Neural cell (in vitro differentiated cells): ENCODE results near the gene CCDC27. TPM values are rescaled to one million over a fixed set of nuclear protein-coding genes. Genes with fewer than 3 reads are reported as not detected.

Experiments used
- H2AFZ ChIP-seq: fragments of 200-600, 300-800 bp; sonication (generic), shearing (Covaris generic); 2 replicates; pipeline ENCODE4 v1.6.0; 2014; ENCODE audit warnings: low read depth, mild to moderate bottlenecking, antibody characterized with exemption, low read length, moderate library complexity
- H3F3A ChIP-seq: fragments of 200-600 bp; shearing (Covaris generic); 2 replicates; pipeline ENCODE4 v1.6.1; 2016; ENCODE audit warnings: mild to moderate bottlenecking, moderate library complexity, mixed read lengths, antibody characterized with exemption, low read length; ENCODE audit not compliant: insufficient read depth, poor library complexity, severe bottlenecking
- H3K27ac ChIP-seq: fragments of 200-600, 300-800 bp; sonication (generic), shearing (Covaris generic); 2 replicates; pipeline ENCODE4 v1.5.1; 2014; ENCODE audit warnings: mild to moderate bottlenecking, low read length, moderate library complexity
- H3K27me3 ChIP-seq: fragments of 300-800, 200-600 bp; sonication (generic), shearing (Covaris generic); 2 replicates; pipeline ENCODE4 v1.6.0; 2014; ENCODE audit warnings: mild to moderate bottlenecking, low read depth, low read length, moderate library complexity; ENCODE audit not compliant: insufficient read depth
- H3K36me3 ChIP-seq: fragments of 300-800, 200-600 bp; sonication (generic), shearing (Covaris generic); 2 replicates; pipeline ENCODE4 v1.5.1; 2014; ENCODE audit warnings: mild to moderate bottlenecking, antibody characterized with exemption, low read length, moderate library complexity; ENCODE audit not compliant: insufficient read depth
- H3K4me2 ChIP-seq: fragments of 300-800, 200-600 bp; sonication (generic), shearing (Covaris generic); 2 replicates; pipeline ENCODE4 v1.6.0; 2014; ENCODE audit warnings: mild to moderate bottlenecking, low read length
- H3K4me3 ChIP-seq: fragments of 300-800, 200-600 bp; sonication (generic), shearing (Covaris generic); 2 replicates; pipeline ENCODE4 v1.5.1; 2014; ENCODE audit warnings: mild to moderate bottlenecking, low read length, moderate library complexity
- H3K79me2 ChIP-seq: fragments of 200-600 bp; shearing (Covaris generic); replicated peaks from 2 replicates; pipeline ENCODE4 v1.6.0; 2014; ENCODE audit warnings: mild to moderate bottlenecking, low read length, moderate library complexity; ENCODE audit not compliant: insufficient read depth
- H3K9ac ChIP-seq: fragments of 300-800, 200-600 bp; sonication (generic), shearing (Covaris generic); 2 replicates; pipeline ENCODE4 v1.6.1; 2016; ENCODE audit warnings: mild to moderate bottlenecking, low read length, mixed read lengths
- H3K9me2 ChIP-seq: fragments of 200-600 bp; shearing (Covaris generic); 2 replicates; pipeline ENCODE4 v1.6.1; 2016; ENCODE audit warnings: mild to moderate bottlenecking, low read length, mixed read lengths; ENCODE audit not compliant: insufficient read depth
- H3K9me3 ChIP-seq: fragments of 200-600, 300-800 bp; sonication (generic), shearing (Covaris generic); 2 replicates; pipeline ENCODE4 v1.6.1; 2016; ENCODE audit warnings: mild to moderate bottlenecking, mixed run types, low read length, moderate library complexity, mixed read lengths
- H4K20me1 ChIP-seq: fragments of 200-600 bp; shearing (Covaris generic); 2 replicates; pipeline ENCODE4 v1.6.1; 2016; ENCODE audit warnings: mild to moderate bottlenecking, mixed run types; ENCODE audit not compliant: insufficient read depth
- EP300 ChIP-seq: fragments of 450-650 bp; conservative IDR thresholded peaks from 2 replicates; pipeline ENCODE4 v1.6.1; 2014; ENCODE audit warnings: antibody characterized with exemption, mild to moderate bottlenecking, moderate library complexity; ENCODE audit not compliant: poor library complexity, severe bottlenecking
- EZH2 ChIP-seq: fragments of 200-600, 300-800 bp; shearing (Covaris generic), sonication (generic); IDR thresholded peaks from 2 replicates; pipeline ENCODE4 v1.6.1; 2014; ENCODE audit warnings: antibody characterized with exemption, low read length, borderline replicate concordance, mild to moderate bottlenecking; ENCODE audit not compliant: insufficient read depth, poor library complexity, severe bottlenecking
- MXI1 ChIP-seq: fragments of 450-650 bp; conservative IDR thresholded peaks from 2 replicates; pipeline ENCODE4 v1.6.1; 2014; ENCODE audit warnings: antibody characterized with exemption, mild to moderate bottlenecking; ENCODE audit not compliant: poor library complexity, severe bottlenecking
- POLR2AphosphoS5 ChIP-seq: IDR thresholded peaks from 2 replicates; pipeline ENCODE4 v1.6.1; 2012
- RAD21 ChIP-seq: fragments of 450-650 bp; conservative IDR thresholded peaks from 2 replicates; pipeline ENCODE4 v1.6.1; 2014; ENCODE audit warnings: antibody characterized with exemption, mild to moderate bottlenecking, moderate library complexity
- SMC3 ChIP-seq: fragments of 450-650 bp; conservative IDR thresholded peaks from 2 replicates; pipeline ENCODE4 v1.6.1; 2014; ENCODE audit warnings: antibody characterized with exemption, mild to moderate bottlenecking, moderate library complexity; ENCODE audit not compliant: poor library complexity
- TAF1 ChIP-seq: IDR thresholded peaks from 2 replicates; pipeline ENCODE4 v1.6.1; 2012; ENCODE audit warnings: low read depth
- polyA plus RNA-seq: library from polyadenylated mRNA; depleted of rRNA; stranded (reverse); fragments of >200 nt; gene quantifications from 2 replicates; pipeline ENCODE4 v1.2.3, GENCODE V29; 2014
- TF ChIP-seq, protein P1 (sequence below): fragments of 450-650 bp; IDR thresholded peaks from 2 replicates; pipeline ENCODE4 v1.5.1; 2014; ENCODE audit warnings: antibody characterized with exemption, mild to moderate bottlenecking, moderate library complexity; ENCODE audit not compliant: poor library complexity, severe bottlenecking
- TF ChIP-seq, protein P2 (sequence below): IDR thresholded peaks from 2 replicates; pipeline ENCODE4 v1.6.1; 2012; ENCODE audit warnings: borderline replicate concordance

The CCDC27 gene
- polyA plus RNA-seq, 1 donor from 2014 or later: not detected

- TF ChIP-seq POLR2AphosphoS5 (no peak), EP300 (no peak), EZH2 (no peak), TAF1 (no peak), SMC3 (no peak), MXI1 (no peak)
- TF ChIP-seq, protein P1, sequence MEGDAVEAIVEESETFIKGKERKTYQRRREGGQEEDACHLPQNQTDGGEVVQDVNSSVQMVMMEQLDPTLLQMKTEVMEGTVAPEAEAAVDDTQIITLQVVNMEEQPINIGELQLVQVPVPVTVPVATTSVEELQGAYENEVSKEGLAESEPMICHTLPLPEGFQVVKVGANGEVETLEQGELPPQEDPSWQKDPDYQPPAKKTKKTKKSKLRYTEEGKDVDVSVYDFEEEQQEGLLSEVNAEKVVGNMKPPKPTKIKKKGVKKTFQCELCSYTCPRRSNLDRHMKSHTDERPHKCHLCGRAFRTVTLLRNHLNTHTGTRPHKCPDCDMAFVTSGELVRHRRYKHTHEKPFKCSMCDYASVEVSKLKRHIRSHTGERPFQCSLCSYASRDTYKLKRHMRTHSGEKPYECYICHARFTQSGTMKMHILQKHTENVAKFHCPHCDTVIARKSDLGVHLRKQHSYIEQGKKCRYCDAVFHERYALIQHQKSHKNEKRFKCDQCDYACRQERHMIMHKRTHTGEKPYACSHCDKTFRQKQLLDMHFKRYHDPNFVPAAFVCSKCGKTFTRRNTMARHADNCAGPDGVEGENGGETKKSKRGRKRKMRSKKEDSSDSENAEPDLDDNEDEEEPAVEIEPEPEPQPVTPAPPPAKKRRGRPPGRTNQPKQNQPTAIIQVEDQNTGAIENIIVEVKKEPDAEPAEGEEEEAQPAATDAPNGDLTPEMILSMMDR: no peak
- TF ChIP-seq, protein P2, sequence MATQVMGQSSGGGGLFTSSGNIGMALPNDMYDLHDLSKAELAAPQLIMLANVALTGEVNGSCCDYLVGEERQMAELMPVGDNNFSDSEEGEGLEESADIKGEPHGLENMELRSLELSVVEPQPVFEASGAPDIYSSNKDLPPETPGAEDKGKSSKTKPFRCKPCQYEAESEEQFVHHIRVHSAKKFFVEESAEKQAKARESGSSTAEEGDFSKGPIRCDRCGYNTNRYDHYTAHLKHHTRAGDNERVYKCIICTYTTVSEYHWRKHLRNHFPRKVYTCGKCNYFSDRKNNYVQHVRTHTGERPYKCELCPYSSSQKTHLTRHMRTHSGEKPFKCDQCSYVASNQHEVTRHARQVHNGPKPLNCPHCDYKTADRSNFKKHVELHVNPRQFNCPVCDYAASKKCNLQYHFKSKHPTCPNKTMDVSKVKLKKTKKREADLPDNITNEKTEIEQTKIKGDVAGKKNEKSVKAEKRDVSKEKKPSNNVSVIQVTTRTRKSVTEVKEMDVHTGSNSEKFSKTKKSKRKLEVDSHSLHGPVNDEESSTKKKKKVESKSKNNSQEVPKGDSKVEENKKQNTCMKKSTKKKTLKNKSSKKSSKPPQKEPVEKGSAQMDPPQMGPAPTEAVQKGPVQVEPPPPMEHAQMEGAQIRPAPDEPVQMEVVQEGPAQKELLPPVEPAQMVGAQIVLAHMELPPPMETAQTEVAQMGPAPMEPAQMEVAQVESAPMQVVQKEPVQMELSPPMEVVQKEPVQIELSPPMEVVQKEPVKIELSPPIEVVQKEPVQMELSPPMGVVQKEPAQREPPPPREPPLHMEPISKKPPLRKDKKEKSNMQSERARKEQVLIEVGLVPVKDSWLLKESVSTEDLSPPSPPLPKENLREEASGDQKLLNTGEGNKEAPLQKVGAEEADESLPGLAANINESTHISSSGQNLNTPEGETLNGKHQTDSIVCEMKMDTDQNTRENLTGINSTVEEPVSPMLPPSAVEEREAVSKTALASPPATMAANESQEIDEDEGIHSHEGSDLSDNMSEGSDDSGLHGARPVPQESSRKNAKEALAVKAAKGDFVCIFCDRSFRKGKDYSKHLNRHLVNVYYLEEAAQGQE: no peak
- no peaks in the 10 kb centered on the region for H3F3A ChIP-seq
- H3K9me3 ChIP-seq: no peaks in the 10 kb centered on the region
- no peak overlapping the region for H3K9ac ChIP-seq
- H3K27me3 ChIP-seq: no peaks in the 10 kb centered on the region
- no peak overlapping the region for H3K27ac ChIP-seq
- H3K9me2 ChIP-seq: no peaks in the 10 kb centered on the region
- H3K4me3 ChIP-seq: no peak overlapping the region
- H3K4me2 ChIP-seq: no peak overlapping the region
- H2AFZ ChIP-seq: no peak overlapping the region
- H3K36me3 ChIP-seq: no peaks in the 10 kb centered on the region
- no peaks in the 10 kb centered on the region for H3K79me2 ChIP-seq
- no peaks in the 10 kb centered on the region for H4K20me1 ChIP-seq
Observed at GRCh38 chr1:3713840-3714239, 38.4 kb upstream of the CCDC27 start.

DNA sequence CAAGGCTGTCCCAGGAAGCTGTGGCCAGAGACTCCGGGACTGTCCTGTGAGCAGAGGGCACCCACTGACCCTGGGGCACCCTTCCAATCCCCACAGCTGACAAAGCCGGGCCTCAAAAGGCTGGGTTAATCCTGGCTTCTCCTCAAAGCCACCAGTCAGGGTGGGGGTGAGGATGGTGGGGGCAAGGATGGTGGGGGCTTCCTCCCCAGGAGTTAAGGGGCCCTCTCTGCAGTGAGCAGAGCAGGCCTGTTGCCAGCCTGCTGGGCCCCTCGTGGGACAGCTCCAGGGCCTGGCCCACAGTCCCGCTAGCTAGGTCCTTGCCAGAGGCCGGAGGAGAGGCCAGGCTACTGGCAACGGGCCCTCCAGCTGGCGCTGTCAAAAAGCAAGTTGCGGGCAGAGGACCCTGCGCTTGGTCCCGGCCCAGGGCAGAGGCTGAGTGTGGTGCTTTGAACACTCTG is 37.9 kb upstream of the CCDC27 start:
- no peaks in the 10 kb centered on the region for H3K9me3 ChIP-seq
- H3K9ac ChIP-seq: no peak overlapping the region
- no peaks in the 10 kb centered on the region for H3K36me3 ChIP-seq
- TF ChIP-seq SMC3 (no peak), MXI1 (no peak), RAD21 (no peak), TAF1 (no peak)
- TF ChIP-seq, protein P1: no peak
- H3K4me3 ChIP-seq: no peak overlapping the region
- no peak overlapping the region for H3K27ac ChIP-seq
- no peak overlapping the region for H2AFZ ChIP-seq
- H3K27me3 ChIP-seq: no peaks in the 10 kb centered on the region
- no peaks in the 10 kb centered on the region for H3F3A ChIP-seq
- H3K9me2 ChIP-seq: no peaks in the 10 kb centered on the region
- no peaks in the 10 kb centered on the region for H3K79me2 ChIP-seq
- H4K20me1 ChIP-seq: no peaks in the 10 kb centered on the region
- no peak overlapping the region for H3K4me2 ChIP-seq
